Right renal cortex interstitium (tissue), 3 donors: Measurements from ENCODE around the gene SCNN1B. TPM values are rescaled to one million over a fixed set of nuclear protein-coding genes. Genes with fewer than 3 reads are reported as not detected.
"Not testable (repeated sequence)": the region's sequence is repeated elsewhere in the genome, so short reads cannot be mapped to it uniquely, and the experiment has no call there.

Source experiments
- DNase-seq, 3 donors: peaks; one replicate each; pipeline ENCODE4 v3.0.0-alpha.2; 2013; ENCODE audit warnings: low read depth in 3 of 3, low spot score in 2 of 3
- polyA plus RNA-seq, 3 donors: library from polyadenylated mRNA; unstranded; fragments of 120-200 nt; gene quantifications; one replicate each; pipeline ENCODE4 v1.2.1, GENCODE V29; 2013; ENCODE audit not compliant: insufficient read length in 3 of 3

The SCNN1B gene
- polyA plus RNA-seq, 3 donors, result 11.5 to 20.4 (median 13.4) TPM

DNA sequence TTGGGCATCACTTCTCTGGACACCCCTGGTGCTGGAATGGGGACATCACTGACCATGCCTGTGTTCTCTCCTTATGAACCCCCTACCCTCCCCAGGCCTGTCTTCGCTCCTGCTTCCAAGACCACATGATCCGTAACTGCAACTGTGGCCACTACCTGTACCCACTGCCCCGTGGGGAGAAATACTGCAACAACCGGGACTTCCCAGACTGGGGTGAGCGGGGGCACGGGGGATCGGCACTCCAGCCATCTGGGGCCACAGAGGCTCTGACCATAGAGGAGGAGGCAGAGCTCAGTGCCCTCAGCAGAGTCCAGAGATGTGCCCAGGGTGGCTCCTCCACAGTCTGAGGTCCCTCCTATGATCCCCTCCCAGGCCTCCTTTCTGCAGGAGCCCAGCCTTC, 73.5 kb downstream of the SCNN1B start:
- no peak for DNase-seq

DNA sequence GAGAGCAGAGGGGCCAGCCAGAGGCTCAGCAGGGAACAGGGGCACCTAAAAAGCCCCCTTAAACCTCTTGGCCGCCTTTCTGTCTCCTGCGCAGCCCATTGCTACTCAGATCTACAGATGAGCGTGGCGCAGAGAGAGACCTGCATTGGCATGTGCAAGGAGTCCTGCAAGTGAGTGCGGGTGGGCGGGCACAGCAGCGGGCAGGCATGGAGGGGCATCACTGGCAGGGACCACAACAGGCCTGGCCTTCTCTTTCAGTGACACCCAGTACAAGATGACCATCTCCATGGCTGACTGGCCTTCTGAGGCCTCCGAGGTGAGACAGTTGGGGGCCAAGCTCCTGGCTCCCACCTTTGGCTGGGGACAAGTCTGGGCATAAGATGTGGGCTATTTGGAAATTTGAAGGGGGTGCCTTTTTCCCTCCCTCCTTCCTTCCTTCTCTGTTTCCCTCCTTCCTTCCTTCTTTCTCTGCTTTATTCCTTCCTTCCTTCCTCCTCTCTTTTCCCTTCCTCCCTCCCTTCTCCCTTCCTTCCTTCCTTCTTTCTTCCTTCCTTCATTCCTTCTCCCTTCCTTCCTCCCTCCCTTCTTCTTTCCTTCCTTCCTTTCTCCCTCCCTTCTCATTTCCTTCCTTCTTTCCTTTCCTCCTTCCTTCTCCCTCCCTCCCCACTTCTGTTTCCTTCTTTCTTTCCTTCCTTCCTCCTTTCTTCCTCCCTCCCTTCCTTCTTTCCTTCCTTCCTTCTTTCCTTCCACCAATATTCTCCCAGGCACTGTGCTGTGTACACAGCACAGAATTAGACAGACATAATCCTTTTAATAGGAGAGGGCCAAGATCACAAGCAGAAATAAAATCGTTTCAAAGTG, 75.2 kb downstream of the SCNN1B start:
- DNase-seq, result no peak

DNA sequence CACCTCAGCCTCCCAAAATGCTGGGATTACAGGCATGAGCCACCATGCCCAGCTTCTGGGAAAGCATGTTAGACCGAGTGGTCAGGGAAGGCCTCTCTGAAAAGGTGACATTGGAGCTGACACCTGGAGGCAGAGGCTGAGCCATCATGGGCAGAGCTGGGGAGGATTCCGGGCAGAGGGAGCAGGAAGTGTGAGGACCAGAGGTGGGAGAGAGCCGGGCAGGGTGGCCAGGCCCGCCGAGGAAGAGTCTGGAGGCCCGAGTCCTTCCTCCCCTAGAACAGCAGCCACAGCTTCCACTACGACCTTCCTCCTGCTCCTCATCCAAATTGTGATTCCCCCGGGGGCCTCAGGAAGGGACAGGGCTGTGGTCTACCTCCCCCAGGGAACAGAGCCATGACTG, 76.2 kb downstream of the SCNN1B start:
- no peak for DNase-seq

DNA sequence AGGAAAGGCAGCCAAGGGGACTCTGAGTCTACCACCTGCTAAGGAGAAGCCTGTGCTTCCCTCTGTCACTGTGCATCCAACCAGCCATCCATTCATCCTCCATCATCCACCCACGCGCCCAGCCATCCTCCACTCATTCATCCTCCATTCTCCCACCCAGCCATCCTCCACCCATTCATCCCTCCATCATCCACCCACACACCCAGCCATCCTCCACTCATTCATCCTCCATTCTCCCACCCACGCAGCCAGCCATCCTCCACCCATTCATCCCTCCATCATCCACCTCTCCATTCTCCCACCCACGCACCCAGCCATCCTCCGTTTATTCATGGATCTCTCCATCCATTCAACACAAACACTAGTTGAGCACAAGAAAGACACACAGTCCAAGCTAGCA, 76.8 kb downstream of the SCNN1B start:
- no peak for DNase-seq

DNA sequence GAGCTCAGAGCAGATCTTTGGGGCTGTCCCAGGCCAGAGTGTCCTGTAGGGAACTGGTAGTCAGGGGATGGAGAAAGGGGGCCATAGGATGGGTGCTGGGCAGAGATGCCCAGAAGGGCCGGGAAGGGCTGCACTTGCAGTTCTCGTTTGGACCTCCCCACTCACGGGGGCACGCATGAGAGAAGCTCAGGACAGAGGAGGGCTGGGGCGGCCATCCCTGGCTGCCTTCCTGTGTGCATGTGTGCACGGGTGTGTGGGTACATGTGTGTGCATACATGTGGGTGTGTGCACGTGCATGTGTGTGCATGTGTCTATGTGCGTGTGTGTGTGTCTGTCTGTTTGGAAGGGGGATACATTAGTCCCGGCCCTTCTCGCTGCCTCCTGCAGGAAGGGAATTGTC, 77.6 kb downstream of the SCNN1B start:
- DNase-seq, result no peak

DNA sequence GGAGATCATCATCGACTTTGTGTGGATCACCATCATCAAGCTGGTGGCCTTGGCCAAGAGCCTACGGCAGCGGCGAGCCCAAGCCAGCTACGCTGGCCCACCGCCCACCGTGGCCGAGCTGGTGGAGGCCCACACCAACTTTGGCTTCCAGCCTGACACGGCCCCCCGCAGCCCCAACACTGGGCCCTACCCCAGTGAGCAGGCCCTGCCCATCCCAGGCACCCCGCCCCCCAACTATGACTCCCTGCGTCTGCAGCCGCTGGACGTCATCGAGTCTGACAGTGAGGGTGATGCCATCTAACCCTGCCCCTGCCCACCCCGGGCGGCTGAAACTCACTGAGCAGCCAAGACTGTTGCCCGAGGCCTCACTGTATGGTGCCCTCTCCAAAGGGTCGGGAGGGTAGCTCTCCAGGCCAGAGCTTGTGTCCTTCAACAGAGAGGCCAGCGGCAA, 78.4 kb downstream of the SCNN1B start:
- DNase-seq, result no peak

DNA sequence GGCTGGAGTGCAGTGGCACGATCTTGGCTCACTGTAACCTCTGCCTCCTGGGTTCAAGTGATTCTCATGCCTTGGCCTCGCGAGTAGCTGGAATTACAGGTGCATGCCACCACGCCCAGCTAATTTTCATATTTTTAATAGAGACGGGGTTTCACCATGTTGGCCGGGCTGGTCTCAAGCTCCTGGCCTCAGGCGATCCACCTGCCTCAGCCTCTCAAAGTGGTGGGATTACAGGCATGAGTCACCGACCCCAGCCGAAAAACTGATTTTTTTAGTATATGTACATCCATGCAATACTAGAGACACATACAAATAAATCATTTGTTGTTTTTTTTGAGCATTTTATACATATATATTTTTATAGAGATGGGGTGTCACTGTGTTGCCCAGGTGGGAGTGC, 79.6 kb downstream of the SCNN1B start:
- DNase-seq, result not testable (repeated sequence)

DNA sequence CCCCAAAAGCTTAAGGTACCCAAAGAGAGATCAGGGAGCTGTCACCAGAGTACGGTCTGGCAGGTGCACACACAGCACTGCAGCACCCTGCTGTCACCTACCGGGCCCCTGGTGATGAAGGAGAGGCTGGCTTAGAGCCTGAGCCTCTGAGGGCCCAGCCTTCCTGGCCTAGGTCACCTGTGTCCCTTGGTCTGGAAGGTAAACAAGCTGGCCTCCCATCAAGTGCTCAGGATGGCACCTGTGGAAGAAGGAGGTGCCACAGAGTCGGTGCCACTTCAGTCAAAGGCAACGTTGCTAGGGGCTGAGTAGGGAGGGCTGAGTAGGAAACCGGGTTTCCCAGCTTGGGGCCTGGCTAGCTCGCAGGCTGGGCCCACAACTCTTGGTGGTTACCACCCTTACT, 80.2 kb downstream of the SCNN1B start:
- DNase-seq, result no peak

DNA sequence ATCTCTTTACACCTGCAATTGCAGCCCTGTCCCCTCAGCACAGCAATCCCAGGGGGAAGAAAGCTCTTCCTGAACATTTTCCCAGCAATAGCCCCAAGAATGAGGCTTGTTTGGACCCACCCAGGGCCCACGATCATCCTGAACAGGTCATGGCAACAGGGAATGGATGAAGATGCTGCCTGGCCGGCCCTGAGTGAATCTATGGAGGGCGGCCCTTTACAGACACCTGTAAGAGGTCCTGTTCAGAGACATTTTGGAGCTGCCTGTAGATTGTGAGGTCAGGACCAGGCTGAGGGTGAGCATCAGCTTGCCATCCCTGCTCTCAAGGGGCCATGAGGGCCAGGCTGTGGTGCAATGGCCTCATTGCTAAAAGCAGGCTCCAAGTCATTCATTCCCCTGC, 81.8 kb downstream of the SCNN1B start:
- DNase-seq, result no peak

DNA sequence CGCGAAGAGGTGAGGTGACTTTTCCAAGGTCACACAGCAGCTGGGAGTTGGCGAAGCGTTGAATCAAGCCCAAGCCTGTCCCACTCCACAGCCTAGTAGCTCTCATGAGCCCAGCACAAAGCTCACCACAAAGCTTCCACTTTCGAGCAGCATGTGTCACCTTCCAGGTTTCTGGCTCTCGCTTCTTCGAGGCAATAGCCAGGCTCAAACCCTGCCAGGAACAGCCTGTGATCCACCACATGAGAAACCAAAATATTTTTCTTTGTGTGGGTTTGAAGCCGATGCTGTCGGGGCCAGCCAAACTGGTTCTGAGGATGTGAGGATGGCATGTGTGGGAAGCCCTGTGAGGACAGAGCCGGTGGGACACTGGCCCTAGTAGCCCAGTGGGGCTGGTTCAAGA, 82.8 kb downstream of the SCNN1B start:
- DNase-seq, result no peak

DNA sequence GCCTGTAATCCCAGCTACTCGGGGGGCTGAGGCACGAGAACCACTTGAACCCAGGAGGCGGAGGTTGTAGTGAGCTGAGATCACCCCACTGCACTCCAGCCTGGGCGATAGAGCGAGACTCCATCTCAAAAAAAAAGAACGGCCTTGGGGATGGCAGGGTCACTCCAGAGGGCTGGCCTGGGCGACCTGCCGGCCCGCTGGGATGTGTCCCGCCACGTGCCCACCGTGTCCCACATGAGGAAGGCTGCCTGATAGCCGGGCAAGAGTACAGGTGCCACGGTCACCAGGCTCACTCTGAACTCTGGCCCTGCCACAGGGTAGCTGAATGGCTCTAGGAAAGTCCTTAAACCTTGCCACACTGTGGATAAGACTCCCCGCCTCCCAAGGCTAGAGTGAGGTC, 83.3 kb downstream of the SCNN1B start:
- no peak for DNase-seq

DNA sequence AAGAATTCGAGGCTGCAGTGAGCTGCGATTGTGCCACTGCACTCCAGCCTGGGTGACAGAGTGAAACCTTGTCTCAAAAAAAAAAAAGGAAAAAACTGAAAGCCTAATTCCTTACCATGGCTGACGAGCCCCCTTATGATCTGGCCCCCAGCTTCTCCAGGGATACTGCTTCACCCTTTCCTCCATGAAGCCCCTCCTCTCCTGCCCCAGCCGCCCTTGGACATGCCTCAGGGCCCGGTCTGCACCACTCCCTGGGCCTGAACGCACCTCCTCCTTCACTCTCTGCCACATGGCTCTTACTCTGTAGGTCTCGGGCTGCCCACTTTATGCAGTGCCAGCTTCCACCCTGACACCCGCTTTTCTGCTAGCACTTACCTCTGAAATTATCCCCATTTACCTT, 85.6 kb downstream of the SCNN1B start:
- no peak for DNase-seq

DNA sequence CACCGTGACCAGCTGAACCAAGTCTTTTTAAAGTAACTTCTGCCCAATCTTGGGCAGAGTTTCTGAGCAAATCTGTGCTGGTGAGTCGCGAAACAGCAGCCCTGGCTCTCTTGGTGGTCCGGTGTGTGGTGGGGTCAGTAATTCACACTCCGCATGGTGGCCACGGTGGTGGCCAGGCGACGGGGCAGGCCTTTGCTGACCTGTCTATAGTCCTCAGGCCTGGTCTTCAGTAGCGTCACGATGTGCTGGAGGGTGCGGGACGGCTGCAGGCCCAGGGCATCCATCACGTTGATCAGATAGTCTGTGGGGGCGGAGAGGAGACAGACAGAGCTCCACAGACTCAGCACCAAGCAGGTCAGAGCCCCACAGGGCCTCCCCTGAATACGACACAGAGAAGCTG, 86.7 kb downstream of the SCNN1B start:
- DNase-seq, result no peak

DNA sequence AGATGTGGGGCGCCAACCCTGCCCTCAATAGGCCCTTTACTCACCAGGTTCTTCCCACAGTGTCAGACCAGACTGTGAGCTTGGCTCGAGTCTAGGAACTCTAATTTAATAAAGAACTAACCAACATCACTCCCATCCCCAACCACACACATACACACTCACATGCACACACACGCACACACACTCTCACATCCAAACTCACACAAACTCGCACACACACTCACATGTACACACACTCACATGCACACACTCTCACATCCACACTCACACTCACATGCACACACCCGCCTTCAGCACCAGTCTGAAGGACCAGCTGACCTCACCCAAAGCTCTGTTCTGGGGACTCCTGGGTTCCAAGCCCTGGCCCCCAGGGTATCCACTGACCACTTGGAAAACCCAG, 87.1 kb downstream of the SCNN1B start:
- DNase-seq, result no peak

DNA sequence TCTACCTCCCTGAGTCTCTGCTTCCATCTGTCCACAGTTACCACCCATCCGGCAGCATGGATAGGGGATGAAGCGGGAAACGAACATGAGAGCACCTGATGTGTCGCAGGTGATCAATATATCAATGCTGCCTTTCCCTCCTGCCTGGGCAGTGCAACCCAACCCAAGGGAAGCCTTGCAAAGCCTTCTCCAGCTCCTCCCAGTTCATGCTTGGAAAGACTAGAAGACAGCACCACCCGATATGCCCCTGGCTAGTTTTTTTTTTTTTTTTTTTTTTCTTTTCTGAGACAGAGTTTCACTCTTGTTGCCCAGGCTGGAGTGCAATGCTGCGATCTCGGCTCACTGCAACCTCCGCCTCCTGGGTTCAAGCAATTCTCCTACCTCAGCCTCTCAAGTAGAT, 87.8 kb downstream of the SCNN1B start:
- not testable (repeated sequence) for DNase-seq

DNA sequence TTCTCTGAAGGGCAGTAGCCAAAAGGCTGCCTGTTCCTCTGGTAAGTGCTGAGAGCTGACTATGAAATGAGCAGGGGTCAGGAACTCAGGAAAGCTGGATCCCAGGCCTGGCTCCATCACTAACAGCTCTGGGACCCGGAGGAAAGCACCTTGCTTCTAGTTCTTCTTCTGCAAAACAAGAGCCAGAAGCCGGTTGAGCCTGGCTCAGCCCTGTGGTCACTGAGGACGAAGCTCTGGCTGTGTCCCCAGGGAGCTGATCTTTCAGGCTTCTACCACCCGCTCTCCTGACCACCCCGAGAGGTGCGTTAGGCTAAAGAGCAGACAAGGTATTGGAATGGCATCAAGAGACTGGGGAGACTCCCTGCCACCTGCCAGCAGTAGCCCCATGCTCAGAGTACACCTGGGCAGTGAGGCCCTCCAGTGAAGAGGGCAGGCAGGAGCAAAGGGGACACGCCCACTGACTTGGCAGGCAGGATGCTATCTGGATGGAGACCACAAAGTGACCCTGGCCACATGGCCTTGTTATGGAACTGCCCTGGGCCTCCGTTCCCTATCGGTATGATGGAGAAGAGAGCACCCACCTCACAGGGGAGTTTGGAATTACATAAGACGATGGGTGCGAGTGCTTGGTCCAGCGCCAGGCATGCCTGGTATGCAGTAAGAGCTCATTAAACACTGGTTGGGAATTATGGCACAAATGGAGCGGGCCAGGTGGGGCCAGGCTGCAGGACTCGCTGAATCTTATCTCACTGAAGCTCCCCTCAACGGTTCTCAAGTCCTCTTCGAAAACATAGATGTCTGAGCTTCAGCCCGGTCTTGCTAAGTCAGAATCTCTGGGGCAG, 89.5 kb downstream of the SCNN1B start:
- DNase-seq, result no peak

DNA sequence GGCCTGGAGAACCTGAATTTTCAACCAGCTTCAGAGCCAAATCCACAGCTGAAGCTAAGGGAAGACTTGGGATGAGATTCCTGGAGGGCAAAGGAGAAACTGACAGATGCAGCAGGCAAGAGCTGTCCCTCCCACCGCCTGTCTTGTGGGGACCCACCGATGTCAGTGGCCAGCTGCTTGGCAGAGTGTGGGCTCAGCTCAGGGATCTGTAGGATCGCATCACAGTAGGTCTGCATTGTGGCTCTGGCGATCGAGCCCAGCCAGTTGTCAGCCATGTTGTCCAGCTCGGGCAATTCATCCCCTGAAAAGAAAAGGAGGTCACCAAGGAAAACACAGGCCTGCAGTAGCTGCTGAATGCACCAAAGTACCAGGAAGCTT, 90.1 kb downstream of the SCNN1B start:
- DNase-seq, result no peak

DNA sequence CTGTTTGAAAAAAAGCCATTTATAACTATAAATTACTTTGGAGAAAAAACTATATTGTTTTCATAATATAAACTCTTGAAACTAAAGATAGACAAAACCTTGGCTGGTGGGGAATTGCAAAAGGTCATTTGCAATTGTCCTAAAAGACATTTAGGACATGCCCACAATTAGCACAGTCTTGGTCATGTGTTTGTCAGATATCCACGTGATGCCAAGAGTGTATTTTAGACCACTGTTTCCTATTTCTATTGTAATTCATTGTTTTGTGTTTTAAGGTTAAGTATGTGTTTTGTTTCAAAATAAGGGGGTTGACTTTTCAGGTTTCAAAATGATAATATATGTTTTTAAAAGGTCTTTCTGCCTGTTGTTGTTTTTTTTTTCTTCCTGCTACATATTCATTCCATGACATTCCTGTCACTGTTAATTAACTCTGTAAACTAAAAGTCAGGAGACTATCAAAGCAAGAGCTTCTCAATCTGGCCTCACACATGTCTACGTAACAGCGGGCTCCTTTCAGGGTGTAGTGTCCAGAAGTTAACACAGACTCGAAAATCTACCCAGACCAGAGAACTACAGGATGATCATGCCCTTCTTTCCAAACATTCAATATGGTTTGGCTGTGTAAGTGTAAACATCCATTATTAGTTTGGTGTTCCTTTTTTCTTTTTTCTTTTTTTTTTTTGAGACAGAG, 92.2 kb downstream of the SCNN1B start:
- no peak for DNase-seq

DNA sequence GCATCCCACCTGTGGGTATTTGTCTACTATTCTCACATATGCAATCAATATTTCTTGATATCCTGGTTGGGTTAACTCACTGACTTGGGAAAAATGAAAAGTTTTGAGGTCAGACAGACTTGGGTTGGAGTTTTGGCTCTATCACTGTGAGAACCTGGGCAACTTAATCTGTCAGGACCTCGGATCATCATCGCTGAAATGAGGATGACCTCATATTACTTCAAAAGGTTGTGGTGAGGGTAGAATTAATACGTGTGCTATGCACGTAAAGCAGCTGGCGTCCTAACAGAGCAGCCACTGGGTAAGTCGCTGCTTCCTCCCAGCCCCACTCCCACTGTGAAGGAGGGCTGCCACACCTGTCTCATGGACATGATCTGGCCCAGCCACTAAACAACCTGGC, 93.6 kb downstream of the SCNN1B start:
- no peak for DNase-seq

DNA sequence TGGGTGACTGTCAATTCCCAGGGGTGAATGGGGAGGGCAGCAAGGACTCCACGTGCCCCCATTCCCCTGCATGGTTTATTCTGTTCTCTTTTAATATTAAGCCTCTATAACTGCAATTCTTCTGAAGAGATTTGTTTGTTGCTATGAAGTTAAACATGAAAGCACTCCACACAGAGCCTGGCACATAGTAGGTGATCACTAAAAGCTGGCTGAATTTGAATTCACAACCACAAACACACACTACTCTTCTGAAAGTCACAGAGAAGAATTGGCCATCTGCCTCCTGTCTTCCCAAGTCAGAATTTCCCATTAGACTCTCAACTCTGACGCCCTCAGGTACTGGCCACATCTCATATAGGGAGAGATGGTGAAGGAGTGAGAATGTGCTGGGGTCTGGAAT, 95.4 kb downstream of the SCNN1B start:
- no peak for DNase-seq
